NCI-H774 (cell line): Measurements from ENCODE around the gene DDX31.

Experiments used
- DNase-seq: peaks from one replicate; lab custom pipeline; 2025; lab: John Stamatoyannopoulos, UW

Gene DDX31

GRCh38 chr9:132673355-132673754 is 3.6 kb upstream of the DDX31 start:
- no peak for DNase-seq

GRCh38 chr9:132672413-132672690 is 2.6 kb upstream of the DDX31 start:
- no peak for DNase-seq

GRCh38 chr9:132671620-132672412 is 2.0 kb upstream of the DDX31 start:
- no peak for DNase-seq

GRCh38 chr9:132670457-132671391 is 941 bp upstream of the DDX31 start, which contains the start of gene GTF3C4:
Gene GTF3C4, plus strand, starts transcription at chr9:132670464. Its CDS starts 135 bp downstream, at chr9:132670599.
- no peak for DNase-seq

GRCh38 chr9:132669319-132669697 is 475 bp downstream of the DDX31 start:
- no peak for DNase-seq

GRCh38 chr9:132663851-132664250 is 5.9 kb downstream of the DDX31 start:
- no peak for DNase-seq

GRCh38 chr9:132663117-132663516 is 6.7 kb downstream of the DDX31 start:
- no peak for DNase-seq

GRCh38 chr9:132662152-132662945 is 7.4 kb downstream of the DDX31 start:
- DNase-seq: no peak

GRCh38 chr9:132656299-132656698 is 13.5 kb downstream of the DDX31 start:
- no peak for DNase-seq

- no peak for DNase-seq
These were observed 18.5 kb downstream of the DDX31 start for GRCh38 chr9:132651259-132651658.

- no peak for DNase-seq
These were observed 21.1 kb downstream of the DDX31 start for GRCh38 chr9:132648685-132649084.

- no peak for DNase-seq
These were observed 21.5 kb downstream of the DDX31 start for GRCh38 chr9:132648283-132648682.

- DNase-seq: no peak
These were observed 22.0 kb downstream of the DDX31 start for GRCh38 chr9:132647806-132648205.

GRCh38 chr9:132647355-132647754 is 22.4 kb downstream of the DDX31 start:
- no peak for DNase-seq

- DNase-seq: no peak
These were observed 23.1 kb downstream of the DDX31 start for GRCh38 chr9:132646726-132647125.

GRCh38 chr9:132645711-132646110 is 24.1 kb downstream of the DDX31 start:
- no peak for DNase-seq

- no peak for DNase-seq
These were observed 24.5 kb downstream of the DDX31 start for GRCh38 chr9:132645306-132645705.

- no peak for DNase-seq
These were observed 25.5 kb downstream of the DDX31 start for GRCh38 chr9:132644251-132644650.

GRCh38 chr9:132641216-132641615 is 28.6 kb downstream of the DDX31 start:
- no peak for DNase-seq

- no peak for DNase-seq
These were observed 30.5 kb downstream of the DDX31 start for GRCh38 chr9:132639322-132639721.

GRCh38 chr9:132638240-132638639 is 31.5 kb downstream of the DDX31 start:
- DNase-seq: no peak

- DNase-seq: no peak
These were observed 32.0 kb downstream of the DDX31 start for GRCh38 chr9:132637801-132638200.
